OCI-M1 (cell line): ENCODE data around the gene IRF2BP2.

Source experiments
- DNase-seq: peaks from one replicate; lab custom pipeline; 2025; lab: John Stamatoyannopoulos, UW

Gene IRF2BP2

DNA sequence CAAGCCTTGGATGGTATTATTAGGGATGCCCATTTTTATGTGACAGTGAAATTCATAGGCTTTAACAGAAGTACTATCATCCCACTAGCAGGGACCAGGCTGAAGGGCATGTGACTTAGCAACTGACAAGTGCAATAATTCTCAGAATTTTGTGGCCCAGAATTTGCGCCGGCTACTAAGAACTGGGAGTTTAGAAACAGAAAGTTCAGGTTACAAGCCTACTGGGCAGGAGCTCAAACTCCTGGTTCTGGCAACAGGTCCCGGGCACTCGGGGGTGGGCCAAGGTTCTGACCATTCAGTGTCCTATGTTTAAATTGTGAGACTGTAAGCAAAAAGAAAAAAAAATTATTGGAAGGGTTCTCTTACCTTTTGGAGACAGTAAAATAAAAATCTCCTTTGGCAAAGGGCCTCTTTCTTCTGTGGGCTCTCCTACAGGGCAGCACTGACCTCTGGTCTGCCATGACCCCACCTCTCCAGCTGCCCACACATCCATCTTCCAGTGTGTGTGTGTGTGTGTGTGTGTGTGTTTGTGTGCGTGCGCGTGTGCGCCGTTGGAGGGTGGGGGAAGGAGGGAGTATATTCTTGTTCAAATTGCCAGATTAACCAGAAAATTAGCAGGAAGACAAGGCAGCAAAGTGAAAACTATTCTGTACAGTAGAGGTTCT, 26.1 kb downstream of the IRF2BP2 start:
- DNase-seq, result peak; percentile 98

DNA sequence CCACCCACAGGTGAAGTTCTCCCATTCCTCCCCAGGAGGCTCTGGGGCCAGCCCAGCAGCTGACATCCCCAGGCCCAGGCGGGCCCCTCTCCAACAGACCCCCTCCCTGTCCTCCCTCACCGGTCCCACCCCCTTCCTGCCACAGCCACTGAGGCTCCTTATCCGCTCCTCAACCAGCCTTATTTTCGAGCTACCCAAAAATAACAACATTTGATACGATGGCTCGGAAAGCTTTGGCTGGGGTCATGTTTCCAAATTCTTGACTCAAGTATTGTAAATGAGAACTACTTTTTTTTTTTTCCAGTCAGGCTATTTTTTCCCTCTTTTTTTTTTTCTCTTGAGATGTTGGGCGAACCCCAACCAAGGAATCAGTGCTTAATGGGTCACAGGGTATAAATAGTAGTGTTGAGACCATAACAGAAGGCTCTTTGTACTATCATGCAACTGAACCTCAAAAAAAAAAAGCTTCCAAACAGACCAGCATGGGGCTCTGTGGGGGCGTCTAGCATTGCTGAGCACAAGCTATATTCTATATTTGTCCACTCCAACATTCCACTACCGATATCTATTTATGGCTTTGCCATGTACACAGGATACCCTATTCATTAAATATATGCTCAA, 27.2 kb downstream of the IRF2BP2 start:
- DNase-seq, result no peak

DNA sequence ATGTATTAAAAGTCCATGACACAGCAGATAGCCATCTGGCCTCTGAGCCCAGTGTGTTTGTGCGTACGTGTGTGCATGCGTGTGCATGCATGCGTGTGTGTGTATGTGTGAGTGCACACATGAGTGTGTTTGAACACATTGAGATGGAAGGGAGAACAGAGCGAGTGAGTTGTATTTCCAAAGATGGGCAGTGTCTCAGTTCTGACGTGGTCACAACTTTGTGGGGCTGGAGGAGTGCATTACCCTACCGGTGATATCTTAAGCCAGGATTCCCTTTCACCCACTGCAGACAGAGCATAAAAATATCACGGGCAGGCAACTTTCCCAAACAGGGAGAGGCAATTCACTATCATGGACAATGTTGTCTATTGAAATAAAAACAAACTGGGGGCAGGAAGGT, 27.8 kb downstream of the IRF2BP2 start:
- DNase-seq, result no peak

DNA sequence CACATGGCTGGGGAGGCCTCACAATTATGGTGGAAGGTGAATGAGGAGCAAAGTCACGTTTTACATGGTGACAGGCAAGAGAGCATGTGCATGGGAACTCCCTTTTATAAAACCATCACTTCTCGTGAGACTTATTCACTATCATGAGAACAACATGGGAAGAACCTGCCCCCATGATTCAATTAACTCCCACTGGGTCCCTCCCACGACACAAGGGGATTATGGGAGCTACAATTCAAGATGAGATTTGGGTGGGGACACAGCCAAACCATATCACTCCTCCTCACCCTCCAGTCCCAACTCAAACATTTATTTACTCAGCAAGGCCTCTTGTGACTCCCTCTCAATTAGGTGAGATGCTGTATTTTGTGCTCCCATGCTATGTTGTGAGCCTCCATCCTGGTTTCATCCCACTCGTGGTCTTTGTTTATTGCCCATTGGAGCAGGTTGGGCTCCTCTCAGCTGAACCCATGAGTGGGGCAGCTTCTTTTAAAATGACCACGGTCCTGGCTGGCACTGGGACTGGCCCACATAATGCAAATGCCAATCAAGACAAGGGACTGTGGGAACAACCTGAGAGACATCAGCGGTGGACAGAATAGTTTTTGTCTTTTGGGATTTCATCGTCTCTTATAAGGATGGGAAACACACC, 28.8 kb downstream of the IRF2BP2 start:
- no peak for DNase-seq

DNA sequence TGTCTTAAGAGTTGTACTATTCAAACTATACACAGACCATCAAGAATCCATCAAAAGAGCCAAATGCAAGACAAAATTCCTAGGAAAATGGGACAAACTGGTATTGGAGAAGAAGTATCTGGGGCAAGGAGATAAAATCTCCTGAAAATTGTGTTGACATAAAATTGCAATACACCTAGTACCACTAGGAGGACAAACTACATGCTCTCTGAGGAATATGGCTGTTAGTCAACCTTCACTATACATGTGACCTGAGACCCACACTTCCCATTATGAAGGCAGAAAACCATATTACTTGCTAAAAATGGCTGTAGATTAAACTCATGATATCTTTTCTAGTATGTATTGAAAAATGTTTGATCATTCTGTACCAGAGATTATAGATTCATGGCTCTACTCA, 30.0 kb downstream of the IRF2BP2 start:
- peak; percentile 84 for DNase-seq

DNA sequence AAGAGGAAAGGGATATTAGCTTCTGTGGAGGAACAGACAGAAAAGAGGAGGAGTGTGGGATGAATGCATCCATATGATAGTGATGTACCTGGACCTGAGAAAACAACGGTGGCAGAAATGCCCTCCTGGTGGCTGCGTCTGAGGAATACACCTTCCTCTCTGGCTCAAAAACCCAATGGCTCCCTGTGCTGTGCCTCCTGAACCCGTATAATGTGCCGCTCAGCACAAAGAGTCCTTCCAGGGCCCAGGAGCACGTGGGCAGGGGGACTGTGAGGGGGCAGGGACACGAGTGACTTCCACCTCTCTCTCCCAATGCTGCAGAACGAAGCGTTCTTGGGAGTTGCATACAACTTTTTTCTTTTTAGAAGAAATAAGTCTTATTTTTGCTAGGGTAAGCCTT, 31.2 kb downstream of the IRF2BP2 start:
- no peak for DNase-seq

DNA sequence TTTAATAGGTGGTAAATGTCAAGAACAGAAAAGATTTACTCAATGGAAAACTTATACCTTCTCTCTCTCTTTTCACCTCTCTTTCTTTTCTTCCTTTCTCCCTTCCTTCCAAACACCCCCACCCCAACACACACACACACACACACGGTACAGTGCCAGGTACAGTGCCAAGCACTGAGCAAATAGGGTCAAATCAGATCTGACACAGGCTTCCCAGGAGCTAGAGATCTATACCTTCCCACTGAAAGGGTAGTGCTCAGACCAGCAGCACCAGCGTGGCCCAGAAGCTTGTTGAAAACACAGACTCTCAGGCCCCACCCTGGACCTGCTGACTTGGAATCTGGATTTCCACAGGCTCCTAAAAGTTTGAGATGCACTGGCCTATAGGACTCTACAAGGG, 31.9 kb downstream of the IRF2BP2 start:
- DNase-seq, result no peak

DNA sequence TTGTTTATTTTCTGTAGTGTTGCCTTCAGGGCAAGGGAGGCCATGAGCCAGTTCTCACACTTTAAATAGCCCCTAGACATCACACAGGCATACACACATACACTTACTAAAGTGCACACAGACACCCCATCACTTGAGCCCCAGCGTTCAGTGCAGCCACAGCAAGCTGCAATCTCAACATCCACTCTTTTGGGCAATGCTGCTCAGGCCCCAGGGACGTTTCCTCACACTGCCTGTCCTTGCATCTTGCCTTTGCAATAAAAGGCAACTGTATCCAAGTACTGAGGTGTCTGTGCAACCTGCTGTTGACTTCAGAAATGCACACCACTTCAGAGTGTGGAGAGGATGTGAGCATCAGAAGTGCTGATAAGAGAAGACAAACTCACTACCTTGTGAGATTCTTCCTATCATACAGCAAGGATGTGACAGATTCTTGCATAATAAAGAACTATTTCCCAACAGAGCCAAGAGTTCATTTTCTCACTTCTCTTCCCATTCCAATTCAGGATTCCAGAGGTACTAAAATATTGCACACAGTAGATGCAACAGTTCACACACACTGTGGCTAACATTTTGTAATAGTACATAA, 36.2 kb downstream of the IRF2BP2 start:
- DNase-seq, result no peak

DNA sequence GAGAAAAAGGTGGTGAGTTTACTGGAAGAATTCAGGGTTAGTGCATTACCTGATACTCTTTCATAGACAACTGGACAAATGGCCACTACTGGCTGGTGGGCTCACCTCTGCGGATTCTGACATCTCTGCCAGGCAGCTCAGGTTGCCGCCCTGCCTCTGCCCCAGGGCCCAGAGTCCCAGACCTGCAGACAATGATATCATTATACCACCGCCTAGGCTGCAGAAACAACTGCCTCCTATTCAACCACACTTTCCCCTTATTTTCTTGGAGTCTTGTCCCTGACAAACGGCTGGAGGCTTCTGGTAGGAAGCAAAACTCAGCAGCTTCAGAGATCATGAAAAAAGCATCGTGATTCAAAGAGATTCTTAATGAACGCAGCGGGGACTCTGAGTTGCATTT, 37.0 kb downstream of the IRF2BP2 start:
- no peak for DNase-seq

DNA sequence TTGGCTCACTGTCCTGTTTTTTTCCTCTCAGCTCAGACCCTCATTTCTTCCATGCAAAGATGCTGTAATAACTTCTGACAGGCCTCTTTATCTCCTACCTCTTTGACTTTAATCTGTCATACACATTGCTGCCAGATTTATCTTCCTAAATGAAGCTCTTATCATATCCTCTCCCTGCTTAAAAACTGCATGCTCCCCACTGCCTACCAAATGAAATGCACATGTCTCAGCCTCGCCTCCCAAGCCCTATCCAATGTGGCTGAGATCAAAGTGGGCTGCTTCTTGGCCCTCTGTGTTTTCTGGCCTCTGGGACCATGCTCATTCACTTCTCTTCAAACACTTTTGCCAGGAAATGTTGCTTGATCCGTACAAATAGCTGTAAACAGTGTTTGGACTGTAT, 38.3 kb downstream of the IRF2BP2 start:
- no peak for DNase-seq

DNA sequence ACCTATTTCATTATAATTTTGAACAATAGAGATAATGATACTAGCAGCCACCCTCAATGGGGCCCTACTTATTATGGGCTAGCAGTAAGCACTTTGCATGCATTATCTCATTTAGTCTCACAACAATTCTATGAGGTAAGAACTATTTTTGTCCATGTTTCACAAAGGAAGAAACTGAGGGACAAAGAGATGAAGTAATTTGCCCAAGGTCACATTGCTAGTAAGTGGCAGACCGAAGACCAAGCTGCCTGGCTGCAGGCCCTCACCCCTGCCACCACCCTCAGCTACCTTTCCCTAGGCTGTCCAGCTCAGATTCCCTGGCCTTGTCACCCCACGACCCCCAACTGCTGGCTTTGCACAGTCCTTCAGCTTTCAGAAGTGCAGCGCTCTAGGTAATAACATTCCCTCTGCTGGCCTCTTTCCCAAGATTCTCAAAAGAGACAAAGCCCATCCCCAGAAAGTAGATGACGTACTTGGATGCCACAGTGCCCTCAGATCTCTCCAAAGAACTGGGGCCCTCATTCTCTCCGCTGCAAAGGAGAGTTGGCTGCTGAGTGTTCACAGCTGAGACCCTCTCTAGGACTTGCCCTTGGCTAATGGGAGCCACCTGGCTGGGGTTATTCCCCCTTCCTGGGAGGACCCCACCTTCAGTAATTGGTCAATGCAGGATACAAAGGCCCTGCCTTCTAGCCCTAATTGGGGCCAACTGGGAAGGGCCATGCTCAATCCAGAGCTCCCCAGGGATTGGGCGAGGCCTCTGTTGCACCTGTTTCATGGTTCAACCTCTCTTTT, 39.5 kb downstream of the IRF2BP2 start:
- DNase-seq, result no peak

DNA sequence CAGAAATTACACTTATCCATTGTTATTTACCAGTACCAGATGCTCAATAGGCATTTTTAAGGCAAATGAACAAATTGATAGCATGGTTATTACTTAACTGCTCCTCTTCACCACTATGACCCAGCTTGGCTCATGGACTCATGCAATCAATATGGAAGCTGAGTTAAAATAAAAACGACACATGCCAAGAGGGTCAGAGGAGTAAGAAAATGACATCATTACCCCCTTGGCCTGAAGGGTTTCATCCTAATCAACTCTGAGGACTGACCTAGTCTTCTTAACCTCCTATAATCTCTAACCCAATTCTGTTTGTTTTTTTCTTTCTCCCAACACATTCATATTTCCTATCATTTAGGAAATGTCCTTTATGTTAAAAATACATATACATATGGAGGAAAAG, 41.6 kb downstream of the IRF2BP2 start:
- no peak for DNase-seq

DNA sequence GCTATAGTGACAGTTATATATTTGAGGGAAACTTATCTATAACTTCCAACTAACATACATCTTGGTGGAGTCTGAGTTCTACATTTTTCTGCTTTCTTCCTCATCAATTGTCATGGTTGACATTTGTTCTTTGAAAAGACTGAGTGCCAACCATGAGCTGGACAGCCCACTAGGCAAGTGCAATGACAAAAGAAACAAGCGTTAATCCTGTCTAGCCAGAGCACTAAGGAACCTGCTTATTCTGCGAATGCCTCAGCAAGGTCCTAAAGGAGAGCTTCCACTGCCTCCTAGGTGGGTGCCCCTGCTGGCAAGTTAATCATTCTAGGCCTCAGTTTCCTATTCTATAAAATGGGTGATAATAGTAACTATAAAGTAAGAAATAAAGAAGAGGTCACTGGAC, 44.8 kb downstream of the IRF2BP2 start:
- no peak for DNase-seq

DNA sequence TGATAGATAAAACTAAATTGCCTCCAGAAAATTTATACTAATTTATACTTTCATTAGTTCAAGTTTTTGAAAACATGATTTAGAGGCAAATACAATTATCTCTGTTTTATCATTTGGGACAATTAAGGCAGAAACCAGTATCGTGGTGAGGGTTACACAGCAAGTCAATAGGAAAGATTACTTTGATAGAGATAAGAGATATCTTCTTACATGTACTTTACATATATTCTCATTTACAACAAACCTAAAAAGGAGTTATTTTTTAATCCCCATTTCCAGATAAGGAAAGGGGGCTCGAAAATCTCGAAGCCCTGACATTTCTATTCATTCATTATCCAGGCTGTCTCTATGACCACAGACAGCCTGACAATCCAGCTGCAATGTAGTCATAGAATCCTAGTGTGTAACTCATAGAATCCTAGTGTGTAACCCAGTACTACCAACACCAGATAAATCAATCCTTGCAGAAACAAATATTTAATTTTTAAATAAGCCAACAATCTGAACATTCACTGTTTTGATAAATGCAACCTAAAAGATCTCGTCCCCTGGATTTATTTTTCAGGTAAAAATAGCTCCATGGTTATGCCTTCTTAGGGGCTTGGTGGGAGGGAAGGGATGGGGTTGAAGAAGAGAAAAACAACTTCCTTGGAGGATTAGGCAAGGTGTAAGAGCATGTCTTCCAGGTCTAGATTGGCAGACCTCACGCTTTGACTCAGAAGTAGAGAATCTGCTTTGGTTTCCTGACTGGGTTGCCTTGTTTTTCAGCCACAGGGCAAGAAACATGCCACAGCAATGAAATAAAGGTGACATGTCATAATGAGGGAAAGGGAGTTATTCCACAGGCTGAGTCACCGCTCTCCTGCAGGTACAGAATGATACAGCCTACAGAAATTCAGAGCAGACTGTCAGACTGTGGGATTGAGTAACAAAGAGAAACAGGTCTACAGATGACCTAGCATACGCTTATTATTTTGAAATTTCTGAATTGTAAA, 45.6 kb downstream of the IRF2BP2 start:
- no peak for DNase-seq

DNA sequence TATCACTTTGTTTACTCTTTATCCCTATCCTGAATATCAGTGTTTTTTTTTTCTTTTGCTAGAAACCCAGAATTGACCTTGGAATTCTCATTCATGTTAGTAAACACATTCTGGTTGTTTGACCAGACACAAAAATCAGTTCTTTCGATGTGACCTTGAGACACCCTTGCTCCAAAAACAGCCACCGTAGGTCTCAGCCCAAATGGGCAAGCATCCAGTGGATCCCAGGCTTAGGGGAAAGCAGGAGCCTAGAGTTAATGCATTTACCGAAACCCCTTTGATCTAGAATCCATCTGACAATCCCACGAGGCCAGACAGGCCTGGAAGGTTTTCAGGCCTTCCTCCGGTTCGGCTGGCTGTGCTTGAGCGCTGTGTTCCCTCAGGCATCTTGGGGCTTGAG, 47.6 kb downstream of the IRF2BP2 start:
- DNase-seq, result no peak

DNA sequence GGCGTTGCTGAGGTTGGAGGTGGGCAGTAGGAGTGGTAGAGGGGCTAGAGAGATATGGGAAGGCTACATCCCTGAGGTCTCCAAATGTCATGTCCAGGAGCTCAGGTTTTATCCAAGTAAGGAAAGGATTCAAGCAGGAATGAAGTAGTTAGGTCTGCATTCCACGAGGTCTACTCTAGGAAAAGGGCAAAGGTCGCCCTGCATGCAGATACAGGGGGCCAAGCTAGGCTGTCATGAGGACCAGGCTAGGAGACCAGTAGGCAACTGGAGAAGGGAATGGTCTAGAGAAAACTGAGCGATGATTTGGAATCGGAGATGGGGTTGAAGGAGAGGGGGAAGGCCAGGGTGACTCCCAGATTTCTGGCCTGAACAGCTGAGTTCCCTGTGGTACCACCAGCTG, 48.7 kb downstream of the IRF2BP2 start:
- no peak for DNase-seq

DNA sequence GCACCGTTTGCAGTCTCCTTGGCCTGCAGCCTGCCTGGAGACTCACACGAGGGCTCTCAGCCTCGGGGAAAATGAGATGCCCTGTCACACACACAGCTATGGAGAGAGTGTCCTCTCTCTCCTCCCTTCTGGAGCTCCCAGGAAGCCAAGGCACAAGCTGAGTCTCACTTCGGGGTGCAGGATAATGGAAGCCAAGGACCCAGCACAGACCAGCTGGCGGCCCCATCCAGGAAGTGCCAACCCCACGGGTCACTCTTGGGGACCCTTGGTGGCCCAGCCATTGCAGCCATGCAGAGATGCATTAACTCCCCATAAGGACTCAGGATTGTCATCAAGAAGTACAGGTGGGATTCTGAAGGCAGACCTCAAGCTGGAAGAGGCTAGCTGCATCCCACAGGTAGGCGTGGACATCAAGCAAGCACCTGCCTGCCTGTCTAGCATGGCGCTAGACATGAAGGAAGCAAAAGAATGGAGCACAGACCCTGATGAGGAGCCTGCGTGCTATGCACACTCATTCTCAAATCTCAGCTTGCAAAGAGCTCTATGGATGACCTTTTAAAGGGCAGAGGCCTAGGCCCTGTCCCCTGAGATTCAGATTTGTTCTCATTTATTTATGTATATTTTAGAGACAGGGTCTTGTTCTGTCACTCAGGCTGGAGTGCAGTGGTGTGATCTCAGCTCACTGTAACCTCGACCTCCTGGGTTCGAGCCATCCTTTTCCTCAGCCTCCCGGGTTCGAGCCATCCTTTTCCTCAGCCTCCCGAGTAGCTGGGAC, 49.9 kb downstream of the IRF2BP2 start:
- no peak for DNase-seq

DNA sequence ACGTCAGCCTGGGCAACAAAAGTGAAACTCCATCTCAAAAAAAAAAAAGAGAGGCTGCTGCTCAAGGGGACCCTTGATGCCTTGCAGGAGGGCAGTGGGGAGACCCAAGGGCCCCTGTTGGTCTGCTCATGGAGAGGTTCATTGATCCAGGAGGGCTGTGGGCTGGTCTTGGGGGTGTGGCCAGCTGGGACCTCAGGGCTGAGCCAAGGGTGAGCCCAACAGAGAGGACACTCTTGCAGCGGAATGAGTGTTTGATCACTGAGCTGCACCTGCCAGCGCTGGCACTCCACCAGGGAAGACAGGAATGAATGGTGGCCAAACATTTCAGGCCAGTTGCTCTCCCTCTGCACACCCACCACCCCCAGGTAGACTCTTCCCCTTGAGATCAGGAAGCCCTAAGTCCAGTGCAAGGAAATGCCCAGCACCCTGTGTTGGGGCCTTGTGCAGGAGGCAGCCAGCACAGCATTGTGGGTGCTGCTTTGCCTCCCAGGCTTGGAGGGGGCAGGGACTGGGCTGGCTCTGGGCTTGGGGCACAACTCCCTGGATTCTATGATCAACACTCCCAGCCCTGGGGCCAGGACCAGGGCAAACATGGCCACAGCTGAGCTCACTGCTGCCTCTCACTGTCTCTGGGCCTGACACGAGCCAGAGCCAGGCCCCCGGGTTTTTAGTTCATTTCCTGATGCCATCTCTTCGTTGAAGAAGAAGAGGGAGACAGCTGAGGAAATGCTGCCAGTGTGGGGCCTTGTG, 50.7 kb downstream of the IRF2BP2 start:
- DNase-seq, result no peak

DNA sequence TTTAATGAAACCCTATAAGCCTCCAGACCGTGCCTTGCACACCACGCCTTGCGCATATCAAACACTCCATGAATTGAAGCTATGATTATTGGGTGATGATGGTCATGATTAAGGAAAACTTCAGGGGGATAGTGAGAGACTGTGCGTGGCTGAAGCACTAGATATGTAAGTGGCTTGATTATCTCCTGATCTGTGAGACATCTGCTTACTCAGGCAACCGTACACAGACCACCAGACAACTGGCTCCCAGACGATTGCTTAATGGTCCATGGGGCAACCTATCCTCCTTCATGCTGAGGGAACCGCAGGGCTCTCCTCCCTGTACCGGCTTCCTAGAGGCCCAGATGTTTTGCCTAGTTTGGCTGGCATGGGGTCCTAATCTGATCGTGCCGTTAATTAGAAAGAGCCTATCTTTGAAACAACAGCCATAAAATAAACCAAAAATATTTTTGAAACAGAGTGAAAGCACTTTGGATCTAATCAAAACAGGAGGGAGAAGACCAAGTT, 51.6 kb downstream of the IRF2BP2 start:
- DNase-seq, result peak; percentile 98
